Gastroesophageal sphincter (tissue), 3 donors: ENCODE results near the gene PLAA.

Experiments used
- CTCF ChIP-seq, 4 experiments: fragments of 200-600 bp in 2 of 4; fragments of 450-650 bp in 2 of 4; sonication (generic) in 1 of 4; IDR thresholded peaks; one replicate each; pipeline ENCODE4 v1.5.1; 2017 to 2019; ENCODE audit warnings: antibody characterized with exemption in 4 of 4, mild to moderate bottlenecking in 2 of 4, moderate library complexity in 2 of 4
- EP300 ChIP-seq: sonication (generic); formaldehyde crosslinking; IDR thresholded peaks from one replicate; pipeline ENCODE4 v1.6.1; 2017; ENCODE audit warnings: antibody characterized with exemption, mild to moderate bottlenecking
- POLR2A ChIP-seq, 2 donors: fragments of 450-650 bp; IDR thresholded peaks; one replicate each; pipeline ENCODE4 v1.6.1; 2017; ENCODE audit warnings: antibody characterized with exemption in 2 of 2, mild to moderate bottlenecking in 2 of 2, moderate library complexity in 1 of 2
- POLR2AphosphoS5 ChIP-seq: sonication (generic); formaldehyde crosslinking; IDR thresholded peaks from one replicate; pipeline ENCODE4 v1.6.1; 2017; ENCODE audit warnings: antibody characterized with exemption

GRCh38 chr9:26973989-26974388 lies 26.9 kb upstream of the PLAA start:
- TF ChIP-seq CTCF (IDR thresholded peaks at IDR 0.05) (no peak), POLR2A (IDR thresholded peaks at IDR 0.05) (no peak), EP300 (no peak), POLR2AphosphoS5 (no peak)
